Esophagus mucosa (tissue), 1 donor: ENCODE measurements around the gene CENPP. TPM values are rescaled to one million over a fixed set of nuclear protein-coding genes. Genes with fewer than 3 reads are reported as not detected.

Experiments
- ATAC-seq: fragments of 200-7000 bp; cut with Tn5 transposase; one replicate; pipeline ENCODE4 v1.9.1; 2020
- total RNA-seq: library from RNA; stranded (reverse); gene quantifications from one replicate; pipeline ENCODE4 v1.2.4, GENCODE V29; 2023
- donor health status: DM: yes; HTN: yes; CAD: no.

The CENPP gene
- total RNA-seq, 1 donor from 2014 or later: 8.2 TPM

GRCh38 chr9:92510747-92511146 lies 185.0 kb downstream of the CENPP start:
- ATAC-seq: no peak

GRCh38 chr9:92512622-92513021 lies 186.9 kb downstream of the CENPP start:
- ATAC-seq: no peak

- no peak for ATAC-seq
Measured at GRCh38 chr9:92513349-92513748, 187.6 kb downstream of the CENPP start.

GRCh38 chr9:92514635-92515034 lies 188.9 kb downstream of the CENPP start:
- no peak for ATAC-seq

GRCh38 chr9:92516521-92516920 lies 190.8 kb downstream of the CENPP start:
- no peak for ATAC-seq

GRCh38 chr9:92517046-92517445 lies 191.3 kb downstream of the CENPP start:
- no peak for ATAC-seq

- no peak for ATAC-seq
Measured at GRCh38 chr9:92518199-92518598, 192.4 kb downstream of the CENPP start.

GRCh38 chr9:92520837-92521236 lies 195.1 kb downstream of the CENPP start:
- ATAC-seq: no peak

- ATAC-seq: no peak
Measured at GRCh38 chr9:92522983-92523970, 197.5 kb downstream of the CENPP start.

GRCh38 chr9:92524881-92525280 lies 199.1 kb downstream of the CENPP start:
- ATAC-seq: no peak

GRCh38 chr9:92525306-92525705 lies 199.6 kb downstream of the CENPP start:
- ATAC-seq: no peak

GRCh38 chr9:92527291-92527828 lies 201.6 kb downstream of the CENPP start:
- ATAC-seq: no peak

GRCh38 chr9:92527832-92528521 lies 202.2 kb downstream of the CENPP start:
- ATAC-seq: peak; percentile 22

GRCh38 chr9:92528522-92528849 lies 202.7 kb downstream of the CENPP start:
- no peak for ATAC-seq

- ATAC-seq: no peak
Measured at GRCh38 chr9:92529124-92529523, 203.4 kb downstream of the CENPP start.

GRCh38 chr9:92530893-92531292 lies 205.1 kb downstream of the CENPP start:
- no peak for ATAC-seq

GRCh38 chr9:92534204-92534603 lies 208.5 kb downstream of the CENPP start:
- ATAC-seq: no peak

GRCh38 chr9:92534674-92535073 lies 208.9 kb downstream of the CENPP start:
- no peak for ATAC-seq

- ATAC-seq: no peak
Measured at GRCh38 chr9:92535940-92536850, 210.4 kb downstream of the CENPP start, which contains the start of gene ECM2. Gene ECM2, minus strand, starts transcription at chr9:92535990. Its CDS starts 13,124 bp downstream, at chr9:92522866.

GRCh38 chr9:92538541-92538940 lies 212.8 kb downstream of the CENPP start:
- ATAC-seq: no peak

GRCh38 chr9:92543972-92544371 lies 218.2 kb downstream of the CENPP start:
- peak; percentile 90 for ATAC-seq

GRCh38 chr9:92545002-92545510 lies 219.3 kb downstream of the CENPP start:
- peak; percentile 38 for ATAC-seq
